Activated naive CD4-positive, alpha-beta T cell treated with anti-CD3 and anti-CD28 coated beads, Interleukin-2, amount 50 U/mL, for 16 hours (primary cell): ENCODE results near the gene GAR1.
"Not testable (repeated sequence)": the region's sequence is repeated elsewhere in the genome, so short reads cannot be mapped to it uniquely, and the experiment has no call there.

Experiments used
- DNase-seq: peaks from one replicate; pipeline ENCODE4 v3.0.0-alpha.2; 2020

GAR1 gene

DNA sequence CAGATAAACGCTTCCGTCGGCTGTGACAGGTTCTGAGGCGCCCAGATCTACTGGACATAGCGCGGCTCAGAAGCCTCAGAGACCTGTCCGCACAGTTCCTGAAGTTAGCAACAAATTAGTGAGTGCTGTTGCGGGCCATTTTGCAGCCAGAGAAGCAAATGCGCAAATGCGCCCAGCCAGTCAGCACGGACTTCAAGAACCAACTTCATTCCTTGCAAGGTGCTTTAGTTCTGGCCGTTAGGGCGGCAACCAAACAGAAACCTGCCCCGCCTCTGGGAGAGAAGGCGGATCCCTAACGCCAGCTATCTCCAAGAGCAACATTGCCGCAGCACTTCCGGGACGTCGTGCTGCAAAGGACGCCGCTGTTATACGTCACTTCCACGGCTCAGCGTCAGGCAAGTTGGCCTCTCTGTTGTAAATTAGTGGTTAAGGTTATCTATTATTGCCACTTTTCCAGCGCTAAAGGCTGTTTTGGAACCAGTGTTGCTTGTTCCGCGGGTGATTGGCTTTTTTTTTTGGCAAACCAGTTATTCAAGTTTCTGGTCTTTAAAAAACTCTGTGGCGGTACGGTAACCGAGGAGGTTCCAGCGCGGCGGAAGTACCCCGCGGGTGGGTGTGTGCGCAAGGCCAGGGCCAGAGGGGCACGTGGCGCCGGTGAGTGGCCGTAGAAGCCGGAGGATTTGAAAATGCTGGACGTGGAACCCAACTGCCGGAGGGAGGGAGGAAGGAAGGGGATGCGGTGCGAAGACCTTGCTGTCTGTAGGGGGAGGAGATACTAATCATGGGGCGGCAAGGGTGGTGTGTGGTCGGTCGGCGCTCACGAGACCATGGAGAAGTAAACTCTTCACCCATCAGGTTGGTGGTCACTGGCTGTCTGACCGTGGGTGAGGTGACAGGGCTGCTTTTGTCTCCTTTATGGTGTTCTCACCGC, at the start of gene GAR1:
Gene GAR1, plus strand, starts transcription at position 612 of the 931 bp plus-strand sequence. CDS start 403 bp downstream, outside the sequence.
- DNase-seq: peak; percentile 87

GRCh38 chr4:109782092-109782491, 33.5 kb upstream of the GAR1 start:
- DNase-seq: not testable (repeated sequence)

GRCh38 chr4:109786846-109787245, 28.7 kb upstream of the GAR1 start:
- no peak for DNase-seq

DNA sequence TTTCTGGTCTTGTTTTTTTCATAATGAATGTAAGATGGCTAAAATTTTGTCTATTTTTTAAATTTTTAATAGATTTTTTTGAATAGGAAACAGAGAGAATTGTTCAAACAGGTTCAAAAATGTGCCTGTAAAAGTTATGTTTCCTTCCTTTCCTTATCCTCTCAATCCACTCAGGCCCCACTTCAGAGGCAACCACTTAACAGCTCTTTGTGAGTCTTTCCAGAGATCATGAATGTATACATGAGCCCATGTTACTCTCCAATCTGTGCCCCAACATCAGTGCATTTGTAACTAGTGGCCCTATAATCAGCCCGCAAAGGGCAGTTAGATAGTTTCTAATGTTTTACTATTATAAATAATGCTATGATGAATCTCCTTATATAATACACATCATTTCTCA, 27.8 kb upstream of the GAR1 start:
- no peak for DNase-seq

- no peak for DNase-seq
These were observed 20.5 kb upstream of the GAR1 start for GRCh38 chr4:109795059-109795458.

DNA sequence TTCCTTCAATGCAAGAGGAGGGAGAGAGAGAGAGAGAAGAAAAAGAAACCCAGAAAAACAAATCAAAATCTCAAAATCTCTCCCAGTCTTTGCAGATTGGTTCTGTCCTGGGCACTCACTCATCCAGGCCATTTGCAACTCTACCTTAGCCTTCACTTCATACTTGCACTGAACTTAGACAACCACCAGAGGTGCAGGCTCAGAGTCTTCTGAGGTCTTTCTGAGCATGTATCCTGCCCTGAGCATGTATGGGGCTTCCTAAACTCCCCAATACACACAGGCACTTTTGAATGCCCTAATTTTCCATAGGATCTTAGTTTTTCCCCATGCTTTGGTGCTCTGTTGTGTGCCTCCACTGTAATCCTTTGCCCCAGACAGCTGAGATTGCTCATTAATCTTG, 16.7 kb upstream of the GAR1 start:
- no peak for DNase-seq

DNA sequence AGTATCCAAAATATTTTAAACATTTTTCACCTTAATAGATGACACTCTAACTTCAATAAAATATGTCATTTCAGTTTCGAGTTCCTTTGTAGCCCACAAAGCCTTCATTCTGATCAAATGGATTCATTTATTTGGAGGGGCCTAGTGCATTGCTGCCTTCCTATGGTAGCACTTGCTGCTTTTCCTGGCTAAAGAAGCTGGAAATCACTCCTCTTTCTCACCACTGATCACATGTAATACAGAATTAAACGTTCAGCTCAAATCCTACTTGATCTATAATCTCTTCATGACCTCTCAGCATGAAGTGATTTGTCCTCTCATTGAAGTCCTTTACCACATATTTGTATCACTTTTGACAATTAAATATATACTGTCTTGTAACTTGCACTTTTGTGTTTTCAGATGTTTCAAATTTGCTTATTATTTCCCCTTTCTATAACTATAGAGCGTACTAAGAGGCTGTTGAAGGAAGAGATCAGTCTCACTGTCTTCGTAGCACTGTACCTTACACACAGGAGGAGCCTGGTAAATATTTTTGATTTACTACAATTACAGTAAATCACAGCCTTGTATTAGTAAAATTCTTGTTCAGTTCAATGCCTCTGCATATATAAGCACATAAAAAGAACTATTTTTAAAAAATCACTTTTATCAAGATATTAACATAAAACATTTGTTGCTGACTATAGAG, 14.3 kb upstream of the GAR1 start:
- DNase-seq: no peak

DNA sequence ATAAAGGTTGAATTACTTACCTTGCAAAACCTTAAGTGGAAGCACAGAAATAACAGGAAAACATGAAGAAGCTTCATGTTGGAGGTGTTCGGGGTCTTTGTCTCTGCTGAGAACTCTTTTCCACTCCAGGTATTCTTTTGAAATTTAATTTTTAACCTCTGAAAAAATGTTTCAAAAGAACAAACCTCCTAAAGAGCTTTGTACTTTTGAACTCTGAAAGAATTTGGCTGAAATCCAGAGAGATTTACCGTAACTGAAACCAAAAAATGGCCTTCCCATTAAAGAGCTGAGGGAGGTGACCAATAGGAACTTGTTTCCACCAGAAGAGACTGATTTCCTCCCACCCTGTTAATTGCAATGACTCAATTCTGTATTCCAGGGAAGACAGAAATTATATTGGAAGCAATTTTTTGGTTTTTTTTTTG, 13.7 kb upstream of the GAR1 start, which contains the start of gene CFI:
Gene CFI, minus strand, starts transcription at position 105 of the 425 bp plus-strand sequence. Its CDS starts 28 bp downstream, at position 77.
- no peak for DNase-seq

DNA sequence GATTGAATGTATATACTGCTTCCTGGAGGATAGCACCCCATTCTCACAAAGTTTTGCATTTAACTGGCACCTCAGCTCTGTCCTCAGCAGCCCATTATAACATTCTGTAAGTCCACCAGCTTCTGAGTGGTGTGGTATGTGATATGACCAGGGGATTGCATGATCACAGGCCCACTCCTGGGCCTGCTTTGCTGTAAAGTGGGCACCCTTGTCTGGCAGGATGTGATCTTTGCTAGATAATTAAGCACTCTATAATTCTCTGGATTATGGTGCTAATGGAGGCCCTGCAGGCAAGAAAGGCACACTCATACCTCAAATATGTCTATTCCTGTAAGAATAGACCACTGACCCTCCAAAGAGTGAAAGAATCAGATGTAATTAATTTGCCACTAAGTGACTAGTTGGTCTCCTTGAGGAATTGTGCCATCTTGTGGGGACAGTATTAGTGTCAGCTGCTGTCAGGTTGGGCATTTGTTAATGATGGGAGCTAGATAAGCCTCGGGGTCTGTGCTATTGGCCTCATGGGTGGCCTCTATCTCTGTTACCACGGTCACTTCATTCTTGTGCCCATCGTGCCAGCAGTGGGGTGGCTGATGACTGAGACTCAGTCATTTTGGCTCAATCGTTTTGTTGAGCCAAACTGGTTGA, 11.5 kb upstream of the GAR1 start:
- DNase-seq: no peak

GRCh38 chr4:109809655-109810054, 5.9 kb upstream of the GAR1 start:
- no peak for DNase-seq

DNA sequence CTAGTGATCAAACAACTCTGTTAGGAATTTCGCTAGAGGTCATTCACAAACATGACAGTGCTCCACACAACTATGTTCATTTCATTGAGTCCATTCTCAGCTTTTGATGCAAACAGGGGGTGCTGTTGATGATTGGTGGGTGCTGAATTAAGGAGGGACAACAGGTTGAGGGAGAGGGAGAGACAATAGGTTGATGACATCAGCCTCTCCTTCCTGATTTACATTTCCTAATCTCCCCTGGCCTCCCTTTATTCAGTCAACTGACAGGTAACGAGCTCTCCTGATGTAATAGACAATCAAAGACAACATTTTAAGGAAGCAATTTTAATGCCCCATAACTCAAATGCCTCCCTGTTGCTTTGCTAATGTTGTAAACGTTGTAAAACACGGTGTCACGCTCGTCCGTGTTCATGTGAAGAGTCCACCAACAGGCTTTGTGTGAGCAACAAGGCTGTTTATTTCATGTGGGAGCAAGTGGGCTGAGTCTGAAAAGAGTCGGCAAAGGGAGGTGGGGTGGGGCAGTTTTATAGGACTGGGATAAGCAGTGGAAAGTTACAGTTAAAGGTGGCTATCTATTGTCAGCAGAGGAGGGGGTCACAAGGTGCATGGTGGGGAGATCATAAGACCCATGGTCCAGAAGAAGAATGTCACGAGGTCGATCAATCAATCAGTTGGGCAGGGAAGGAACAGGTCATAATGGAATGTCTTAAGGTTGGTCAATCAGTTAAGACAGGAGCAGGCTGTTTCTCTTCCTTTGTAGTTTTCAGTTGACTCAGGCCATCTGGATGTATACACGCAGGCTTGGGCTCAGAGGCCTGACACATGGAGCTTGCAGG, 4.8 kb upstream of the GAR1 start:
- no peak for DNase-seq

- DNase-seq: no peak
These were observed 3.9 kb upstream of the GAR1 start for GRCh38 chr4:109811707-109812106.

DNA sequence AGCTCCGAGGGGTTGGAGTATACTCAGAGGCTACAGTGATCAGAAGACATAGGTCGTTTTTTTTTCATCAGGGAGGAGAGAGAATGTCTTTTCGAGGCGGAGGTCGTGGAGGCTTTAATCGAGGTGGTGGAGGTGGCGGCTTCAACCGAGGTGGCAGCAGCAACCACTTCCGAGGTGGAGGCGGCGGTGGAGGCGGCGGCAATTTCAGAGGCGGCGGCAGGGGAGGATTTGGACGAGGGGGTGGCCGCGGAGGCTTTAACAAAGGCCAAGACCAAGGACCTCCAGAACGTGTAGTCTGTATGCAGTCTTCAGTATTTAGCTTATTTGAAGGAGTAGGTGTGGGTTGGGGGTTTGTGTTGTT, 500 bp downstream of the GAR1 start:
- DNase-seq: peak; percentile 49

DNA sequence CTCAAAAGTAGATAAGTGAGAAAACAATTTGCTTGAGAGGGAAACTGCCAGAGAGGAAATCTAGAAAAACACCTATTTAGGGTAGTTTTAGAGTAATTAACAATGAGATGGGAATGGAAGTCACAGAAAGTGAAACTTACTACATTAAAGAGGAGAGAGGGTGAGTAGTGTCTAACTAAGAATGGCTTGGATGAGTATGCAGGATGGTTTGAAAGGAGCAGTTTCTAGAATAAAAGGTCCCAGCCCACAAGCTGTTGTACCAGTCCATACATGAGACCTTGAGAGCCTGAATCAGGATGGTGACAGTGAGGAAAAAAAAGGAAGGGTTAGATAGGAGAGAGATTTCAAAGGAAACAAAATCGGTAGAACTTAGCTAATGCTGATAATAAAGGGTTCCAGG, 1.3 kb downstream of the GAR1 start:
- DNase-seq: no peak

DNA sequence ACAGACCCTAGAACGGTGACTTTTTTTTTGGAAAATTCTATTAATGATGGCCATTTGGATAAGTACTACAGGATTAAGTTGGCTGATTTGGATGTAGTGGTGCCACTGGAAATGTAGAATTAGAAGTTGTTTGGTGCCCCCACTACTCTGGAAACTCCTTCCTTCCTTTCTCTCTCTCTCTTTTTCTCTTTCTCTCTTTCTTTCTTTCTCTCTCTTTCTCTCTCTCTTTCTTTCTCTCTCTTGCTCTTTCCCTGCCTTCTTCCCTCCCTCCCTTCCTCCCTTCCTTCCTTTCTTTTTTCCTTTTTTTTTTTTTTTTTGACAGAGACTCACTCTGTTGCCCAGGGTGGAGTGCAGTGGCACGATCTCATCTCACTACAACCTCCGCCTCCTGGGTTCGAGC, 2.7 kb downstream of the GAR1 start:
- DNase-seq: no peak

- no peak for DNase-seq
These were observed 5.0 kb downstream of the GAR1 start for GRCh38 chr4:109820563-109820962.

- no peak for DNase-seq
These were observed 5.6 kb downstream of the GAR1 start for GRCh38 chr4:109821185-109821584.

- DNase-seq: no peak
These were observed 11.2 kb downstream of the GAR1 start for GRCh38 chr4:109826719-109827118.

DNA sequence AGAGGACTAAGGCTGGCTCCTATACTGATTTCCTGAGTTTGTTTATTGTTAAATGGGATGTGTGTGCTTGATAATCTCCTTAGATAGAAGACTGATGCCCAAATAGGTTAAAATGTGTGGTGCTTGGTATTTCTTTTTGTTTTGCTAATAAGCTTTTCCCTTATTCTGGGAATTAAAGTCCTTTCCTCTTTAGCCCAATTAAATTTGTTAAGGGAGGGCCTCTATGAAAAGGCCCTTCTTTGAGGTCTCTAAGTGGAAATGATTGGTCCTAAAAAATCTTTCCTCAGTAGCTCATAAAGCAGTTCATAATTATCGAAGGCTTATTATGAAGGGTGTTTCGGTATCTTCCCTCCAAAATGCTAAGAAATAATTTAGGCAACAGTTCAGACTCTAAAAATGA, 12.1 kb downstream of the GAR1 start, which contains the start of gene RRH:
Gene RRH, plus strand, starts transcription at position 301 of the 400 bp plus-strand sequence. Its CDS starts 56 bp downstream, at position 357.
- DNase-seq: no peak

GRCh38 chr4:109833756-109834155, 18.2 kb downstream of the GAR1 start:
- no peak for DNase-seq

DNA sequence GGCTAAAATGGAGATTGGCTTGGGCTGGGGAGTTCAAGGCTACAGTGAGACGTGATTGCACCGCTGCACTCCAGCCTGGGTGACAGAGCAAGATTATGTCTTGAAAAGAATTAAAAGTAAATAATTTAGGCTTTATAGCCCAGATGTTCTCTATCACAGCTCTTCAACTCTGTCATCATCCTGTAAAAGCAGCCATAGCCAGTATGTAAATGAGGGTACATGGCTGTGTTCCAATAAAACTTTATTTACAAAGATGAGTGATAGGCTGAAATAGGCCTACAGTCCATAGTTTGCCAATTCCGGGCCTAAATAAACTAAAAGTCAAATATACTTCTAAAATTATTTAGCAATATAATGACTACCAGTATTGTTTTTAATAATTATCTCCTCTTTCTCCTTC, 21.4 kb downstream of the GAR1 start:
- no peak for DNase-seq

- DNase-seq: no peak
These were observed 31.0 kb downstream of the GAR1 start for GRCh38 chr4:109846395-109847098.
